Hepatocyte (in vitro differentiated cells): ENCODE measurements around the gene UBTF. TPM values are rescaled to one million over a fixed set of nuclear protein-coding genes. Genes with fewer than 3 reads are reported as not detected.

Source experiments
- DNase-seq: peaks from one replicate; pipeline ENCODE4 v3.0.0-alpha.2; 2016; ENCODE audit warnings: low spot score
- H2AFZ ChIP-seq: fragments of 200-600 bp; sonication (generic); 2 replicates; pipeline ENCODE4 v1.6.0; 2016; ENCODE audit warnings: antibody characterized with exemption, mild to moderate bottlenecking
- H3K27ac ChIP-seq: fragments of 200-600 bp; sonication (generic); 2 replicates; pipeline ENCODE4 v1.5.1; 2016; ENCODE audit warnings: mild to moderate bottlenecking
- H3K27me3 ChIP-seq: fragments of 200-600 bp; sonication (generic); 2 replicates; pipeline ENCODE4 v1.6.1; 2016
- H3K36me3 ChIP-seq: fragments of 200-600 bp; sonication (generic); replicated peaks from 2 replicates; pipeline ENCODE4 v1.5.1; 2016; ENCODE audit warnings: low read depth; ENCODE audit not compliant: insufficient read depth
- H3K4me1 ChIP-seq: fragments of 200-600 bp; sonication (generic); 2 replicates; pipeline ENCODE4 v1.5.1; 2016; ENCODE audit warnings: mild to moderate bottlenecking, moderate library complexity; ENCODE audit not compliant: insufficient read depth
- H3K4me2 ChIP-seq: fragments of 200-600 bp; sonication (generic); 2 replicates; pipeline ENCODE4 v1.6.0; 2016
- H3K4me3 ChIP-seq: fragments of 200-600 bp; sonication (generic); 2 replicates; pipeline ENCODE4 v1.5.1; 2016; ENCODE audit warnings: mild to moderate bottlenecking
- H3K79me2 ChIP-seq: fragments of 200-600 bp; sonication (generic); 2 replicates; pipeline ENCODE4 v1.6.0; 2017; ENCODE audit warnings: mild to moderate bottlenecking
- H3K9me2 ChIP-seq: fragments of 200-600 bp; sonication (generic); replicated peaks from 2 replicates; pipeline ENCODE4 v1.6.0; 2017; ENCODE audit warnings: mild to moderate bottlenecking; ENCODE audit not compliant: insufficient read depth
- H3K9me3 ChIP-seq: fragments of 200-600 bp; sonication (generic); 2 replicates; pipeline ENCODE4 v1.5.1; 2016; ENCODE audit warnings: low read depth, mild to moderate bottlenecking
- H4K20me1 ChIP-seq: fragments of 200-600 bp; sonication (generic); 2 replicates; pipeline ENCODE4 v1.6.0; 2016; ENCODE audit warnings: mild to moderate bottlenecking; ENCODE audit not compliant: insufficient read depth, poor library complexity, severe bottlenecking
- CTCF ChIP-seq: fragments of 200-600 bp; sonication (generic); IDR thresholded peaks from 2 replicates; pipeline ENCODE4 v1.5.1; 2016; ENCODE audit warnings: antibody characterized with exemption, mild to moderate bottlenecking; ENCODE audit not compliant: poor library complexity
- EZH2 ChIP-seq: fragments of 200-600 bp; sonication (generic); IDR thresholded peaks from 2 replicates; pipeline ENCODE4 v1.6.1; 2016; ENCODE audit warnings: antibody characterized with exemption, mild to moderate bottlenecking, borderline replicate concordance
- EZH2phosphoT487 ChIP-seq: fragments of 200-600 bp; sonication (generic); IDR thresholded peaks from one replicate; pipeline ENCODE4 v1.6.1; 2018; ENCODE audit warnings: antibody characterized with exemption, mild to moderate bottlenecking, low read depth, moderate library complexity; ENCODE audit not compliant: unreplicated experiment, severe bottlenecking
- WGBS: methylation state at CpG from one replicate; pipeline ENCODE4 v1.1.6; 2016; ENCODE audit warnings: low lambda C conversion rate; ENCODE audit errors: missing lambda C conversion rate; 5-methylcytosine and 5-hydroxymethylcytosine counted together
- polyA plus RNA-seq: library from polyadenylated mRNA; unstranded; fragments of >200 nt; fragmentation: Nextera tagmentation; extraction: Ambion mirVana; gene quantifications from 2 replicates; pipeline ENCODE4 v1.2.1, GENCODE V29; 2016
- total RNA-seq: library from RNA; depleted of rRNA; stranded (reverse); fragments of >200 nt; gene quantifications from 2 replicates; pipeline ENCODE4 v1.2.3, GENCODE V29; 2014

UBTF gene
- total and polyA plus RNA-seq, 2 experiments from 2014 or later, result 35.0 to 41.1 TPM

- WGBS, result 99% methylated on average over 44 of the region's 54 CpGs
- no peak for TF ChIP-seq CTCF
- TF ChIP-seq EZH2phosphoT487, result no peak
- no peak for TF ChIP-seq EZH2
- Histone ChIP-seq H3K4me1 (no peaks in the 10 kb centered on the region), H3K4me3 (no peak overlapping the region), H3K9me3 (no peaks in the 10 kb centered on the region), H2AFZ (no peak overlapping the region), H3K79me2 (no peaks in the 10 kb centered on the region), H3K9me2 (no peaks in the 10 kb centered on the region), H3K36me3 (no peaks in the 10 kb centered on the region), H3K27ac (no peak overlapping the region), H3K4me2 (no peak overlapping the region), H3K27me3 (no peaks in the 10 kb centered on the region), H4K20me1 (no peaks in the 10 kb centered on the region)
- DNase-seq, result peak; percentile 3
These were observed 42.6 kb downstream of the UBTF start for GRCh38 chr17:44176671-44177501.

GRCh38 chr17:44176257-44176656, 43.2 kb downstream of the UBTF start:
- Histone ChIP-seq H3K9me3 (no peaks in the 10 kb centered on the region), H3K27me3 (no peaks in the 10 kb centered on the region), H3K4me2 (no peak overlapping the region), H3K79me2 (no peaks in the 10 kb centered on the region), H3K4me1 (no peaks in the 10 kb centered on the region), H3K9me2 (no peaks in the 10 kb centered on the region), H3K4me3 (no peak overlapping the region), H3K36me3 (no peaks in the 10 kb centered on the region), H3K27ac (no peak overlapping the region), H2AFZ (no peak overlapping the region), H4K20me1 (no peaks in the 10 kb centered on the region)
- TF ChIP-seq EZH2 (no peak), CTCF (no peak), EZH2phosphoT487 (no peak)
- DNase-seq, result no peak
- WGBS, result 89% methylated on average over 1 of the region's 1 CpG

GRCh38 chr17:44174427-44174826, 45.0 kb downstream of the UBTF start:
- DNase-seq, result no peak

More at GRCh38 chr17:44174427-44174826, 45.0 kb downstream of the UBTF start:
- H3K4me3 ChIP-seq, result no peak overlapping the region
- H3K79me2 ChIP-seq, result no peaks in the 10 kb centered on the region
- H3K27me3 ChIP-seq, result no peaks in the 10 kb centered on the region
- H4K20me1 ChIP-seq, result no peaks in the 10 kb centered on the region
- H3K27ac ChIP-seq, result no peak overlapping the region
- peaks cover 14% of the 10 kb centered on the region for H3K4me1 ChIP-seq
- H3K4me2 ChIP-seq, result no peak overlapping the region
- no peak overlapping the region for H2AFZ ChIP-seq
- no peak for TF ChIP-seq EZH2
- no peak for TF ChIP-seq EZH2phosphoT487
- TF ChIP-seq CTCF, result no peak
- no peaks in the 10 kb centered on the region for H3K9me3 ChIP-seq
- 98% methylated on average over 2 of the region's 2 CpGs for WGBS
- no peaks in the 10 kb centered on the region for H3K36me3 ChIP-seq
- H3K9me2 ChIP-seq, result no peaks in the 10 kb centered on the region
